Measurements from ENCODE around the gene REEP5.

The REEP5 gene

DNA sequence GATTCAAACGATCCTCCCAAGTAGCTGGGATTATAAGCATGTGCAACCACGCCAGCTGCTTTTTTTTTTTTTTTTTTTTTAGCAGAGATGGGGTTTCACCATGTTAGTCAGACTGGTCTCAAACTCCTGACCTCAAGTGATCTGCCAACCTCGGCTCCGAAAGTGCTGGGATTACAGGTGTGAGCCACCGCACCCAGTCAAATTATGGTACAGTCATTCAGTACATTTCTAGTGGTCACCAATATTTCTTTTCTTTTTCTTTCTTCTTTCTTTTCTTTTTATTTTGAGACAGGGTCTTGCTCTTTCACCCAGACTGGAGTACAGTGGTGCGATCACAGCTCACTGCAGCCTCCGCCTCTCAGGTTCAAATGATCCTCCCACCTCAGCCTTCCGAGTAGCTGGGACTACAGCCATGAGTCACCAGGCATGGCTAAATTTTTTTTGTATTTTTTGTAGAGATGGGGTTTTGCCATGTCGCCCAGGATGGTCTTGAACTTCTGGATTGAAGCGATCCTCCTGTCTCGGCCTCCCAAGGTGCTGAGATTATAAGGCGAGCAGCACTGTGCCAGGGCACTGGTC, 29.2 kb upstream of the REEP5 start:
- H3K4me3 ChIP-seq (ENCODE audit: low read depth, low read length): no peak overlapping the region
- DNase-seq (ENCODE audit: low read depth): no peak
- in situ Hi-C loops (cut with HindIII; ENCODE audit: low sequenced_read_pairs): no loop called here
- TF ChIP-seq, protein P1, sequence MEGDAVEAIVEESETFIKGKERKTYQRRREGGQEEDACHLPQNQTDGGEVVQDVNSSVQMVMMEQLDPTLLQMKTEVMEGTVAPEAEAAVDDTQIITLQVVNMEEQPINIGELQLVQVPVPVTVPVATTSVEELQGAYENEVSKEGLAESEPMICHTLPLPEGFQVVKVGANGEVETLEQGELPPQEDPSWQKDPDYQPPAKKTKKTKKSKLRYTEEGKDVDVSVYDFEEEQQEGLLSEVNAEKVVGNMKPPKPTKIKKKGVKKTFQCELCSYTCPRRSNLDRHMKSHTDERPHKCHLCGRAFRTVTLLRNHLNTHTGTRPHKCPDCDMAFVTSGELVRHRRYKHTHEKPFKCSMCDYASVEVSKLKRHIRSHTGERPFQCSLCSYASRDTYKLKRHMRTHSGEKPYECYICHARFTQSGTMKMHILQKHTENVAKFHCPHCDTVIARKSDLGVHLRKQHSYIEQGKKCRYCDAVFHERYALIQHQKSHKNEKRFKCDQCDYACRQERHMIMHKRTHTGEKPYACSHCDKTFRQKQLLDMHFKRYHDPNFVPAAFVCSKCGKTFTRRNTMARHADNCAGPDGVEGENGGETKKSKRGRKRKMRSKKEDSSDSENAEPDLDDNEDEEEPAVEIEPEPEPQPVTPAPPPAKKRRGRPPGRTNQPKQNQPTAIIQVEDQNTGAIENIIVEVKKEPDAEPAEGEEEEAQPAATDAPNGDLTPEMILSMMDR (IDR thresholded peaks at IDR 0.05; ENCODE audit: low read depth, low read length, missing control alignments): no peak

- no peak for DNase-seq (ENCODE audit: low read depth)
- in situ Hi-C loops (cut with HindIII; ENCODE audit: low sequenced_read_pairs): no loop called here
- no peak overlapping the region for H3K4me3 ChIP-seq (ENCODE audit: low read depth, low read length)
- TF ChIP-seq, protein P1 (IDR thresholded peaks at IDR 0.05; ENCODE audit: low read depth, low read length, missing control alignments): no peak
These were observed 26.4 kb upstream of the REEP5 start for GRCh38 chr5:112948458-112948857.

GRCh38 chr5:112940670-112941069, 18.6 kb upstream of the REEP5 start:
- H3K4me3 ChIP-seq (ENCODE audit: low read depth, low read length): no peak overlapping the region
- DNase-seq (ENCODE audit: low read depth): no peak
- TF ChIP-seq, protein P1 (IDR thresholded peaks at IDR 0.05; ENCODE audit: low read depth, low read length, missing control alignments): no peak
- in situ Hi-C loops (cut with HindIII; ENCODE audit: low sequenced_read_pairs): no loop called here

DNA sequence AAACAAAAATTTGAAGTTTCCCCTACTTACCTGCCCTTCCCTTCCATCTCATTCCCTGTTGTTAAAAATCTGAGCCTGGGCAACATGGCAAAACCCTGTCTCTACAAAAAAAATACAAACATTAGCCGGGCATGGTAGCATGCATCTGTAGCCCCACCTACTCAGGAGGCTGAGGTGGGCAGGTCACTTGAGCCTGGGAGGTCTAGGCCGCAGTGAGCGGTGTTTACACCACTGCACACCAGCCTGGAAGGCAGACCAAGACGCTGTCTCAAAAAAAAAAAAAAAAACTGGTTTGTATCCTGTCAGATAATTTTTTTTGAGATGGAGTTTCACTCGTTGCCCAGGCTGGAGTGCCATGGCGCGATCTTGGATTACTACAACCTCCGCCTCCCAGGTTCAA, 16.3 kb upstream of the REEP5 start:
- in situ Hi-C loops (cut with HindIII; ENCODE audit: low sequenced_read_pairs): no loop called here
- TF ChIP-seq, protein P1 (IDR thresholded peaks at IDR 0.05; ENCODE audit: low read depth, low read length, missing control alignments): no peak
- DNase-seq (ENCODE audit: low read depth): no peak
- no peak overlapping the region for H3K4me3 ChIP-seq (ENCODE audit: low read depth, low read length)

GRCh38 chr5:112935675-112936074, 13.6 kb upstream of the REEP5 start:
- TF ChIP-seq, protein P1 (IDR thresholded peaks at IDR 0.05; ENCODE audit: low read depth, low read length, missing control alignments): no peak
- no peak overlapping the region for H3K4me3 ChIP-seq (ENCODE audit: low read depth, low read length)
- in situ Hi-C loops (cut with HindIII; ENCODE audit: low sequenced_read_pairs): no loop called here
- no peak for DNase-seq (ENCODE audit: low read depth)

- in situ Hi-C loops (cut with HindIII; ENCODE audit: low sequenced_read_pairs): no loop called here
- DNase-seq (ENCODE audit: low read depth): no peak
- no peak overlapping the region for H3K4me3 ChIP-seq (ENCODE audit: low read depth, low read length)
- TF ChIP-seq, protein P1 (IDR thresholded peaks at IDR 0.05; ENCODE audit: low read depth, low read length, missing control alignments): no peak
These were observed 12.3 kb upstream of the REEP5 start for GRCh38 chr5:112934366-112934663.
